HepG2 (cell line): ENCODE data around the gene INO80B. TPM values are rescaled to one million over a fixed set of nuclear protein-coding genes. Genes with fewer than 3 reads are reported as not detected.
A peak's percentile ranks its signal among the peaks of the same experiment; 100 is the strongest.

ENCODE experiments used
- CHD2 ChIP-seq: IDR thresholded peaks from 2 replicates; pipeline ENCODE4 v1.6.1; 2011; ENCODE audit warnings: low read depth, low read length, improper control_type of control experiment
- DR1 ChIP-seq: sonication (generic); formaldehyde crosslinking; IDR thresholded peaks from 2 replicates; pipeline ENCODE4 v1.8.0; 2021; ENCODE audit warnings: mild to moderate bottlenecking, missing genetic modification reagents, inconsistent platforms
- HNRNPUL1 ChIP-seq: fragments of 200-400 bp; formaldehyde crosslinking; IDR thresholded peaks from 2 replicates; pipeline ENCODE4 v1.6.1; 2017; ENCODE audit warnings: low read depth, mild to moderate bottlenecking, low read length, moderate library complexity
- MATR3 ChIP-seq: sonication (generic); formaldehyde crosslinking; IDR thresholded peaks from 2 replicates; pipeline ENCODE4 v1.4.0; 2020; ENCODE audit warnings: missing genetic modification reagents
- PCBP1 ChIP-seq: fragments of 200-400 bp; formaldehyde crosslinking; IDR thresholded peaks from 2 replicates; pipeline ENCODE4 v1.6.1; 2017; ENCODE audit warnings: mild to moderate bottlenecking, low read depth, low read length, borderline replicate concordance
- STAT6 ChIP-seq: sonication (generic); formaldehyde crosslinking; IDR thresholded peaks from 2 replicates; pipeline ENCODE4 v1.4.0; 2020; ENCODE audit warnings: missing genetic modification reagents, mild to moderate bottlenecking, borderline replicate concordance
- TAF1 ChIP-seq: sonication (generic); formaldehyde crosslinking; IDR thresholded peaks from 2 replicates; pipeline ENCODE4 v1.4.0; 2020; ENCODE audit warnings: missing genetic modification reagents
- TAF15 ChIP-seq: fragments of 200-400 bp; formaldehyde crosslinking; IDR thresholded peaks from one replicate; pipeline ENCODE4 v1.6.1; 2018; ENCODE audit warnings: mild to moderate bottlenecking, low read depth, low read length; ENCODE audit not compliant: poor library complexity, severe bottlenecking
- ZFAT ChIP-seq: sonication (generic); formaldehyde crosslinking; conservative IDR thresholded peaks from 2 replicates; pipeline ENCODE4 v1.8.1; 2023; ENCODE audit warnings: missing genetic modification reagents, inconsistent platforms
- ZNF101 ChIP-seq: sonication (generic); formaldehyde crosslinking; IDR thresholded peaks from 2 replicates; pipeline ENCODE4 v1.4.0; 2020; ENCODE audit warnings: mild to moderate bottlenecking, low read depth, missing genetic modification reagents, borderline replicate concordance
- ZNF609 ChIP-seq: sonication (generic); formaldehyde crosslinking; IDR thresholded peaks from 2 replicates; pipeline ENCODE4 v1.4.0; 2020; ENCODE audit warnings: mild to moderate bottlenecking, missing genetic modification reagents, borderline replicate concordance
- ZNF761 ChIP-seq: sonication (generic); formaldehyde crosslinking; conservative IDR thresholded peaks from 2 replicates; pipeline ENCODE4 v1.4.0; 2020; ENCODE audit warnings: mild to moderate bottlenecking, missing genetic modification reagents
- ZNF766 ChIP-seq: sonication (generic); formaldehyde crosslinking; IDR thresholded peaks from 2 replicates; pipeline ENCODE4 v1.5.0; 2020; ENCODE audit warnings: missing genetic modification reagents, borderline replicate concordance
- ZNF782 ChIP-seq: sonication (generic); formaldehyde crosslinking; IDR thresholded peaks from 2 replicates; pipeline ENCODE4 v1.4.0; 2020; ENCODE audit warnings: missing genetic modification reagents, mild to moderate bottlenecking, borderline replicate concordance
- ZNF878 ChIP-seq: sonication (generic); formaldehyde crosslinking; IDR thresholded peaks from 2 replicates; pipeline ENCODE4 v1.8.1; 2023; ENCODE audit warnings: mild to moderate bottlenecking, missing genetic modification reagents, moderate library complexity
- polyA plus RNA-seq, 8 experiments: library from polyadenylated mRNA; depleted of rRNA in 3 of 8; stranded (reverse) in 7 of 8; unstranded in 1 of 8; fragments of >200 nt; fragmentation: Illumina TruSeq in 4 of 8; extraction: Trizol in 4 of 8; gene quantifications; 2 replicates each; pipeline versions ENCODE4 v1.2.1 to v1.2.3, GENCODE V29; 2011 to 2016; ENCODE audit warnings: low read depth in 4 of 8, missing spikeins in 1 of 8, mixed read lengths in 1 of 8; ENCODE audit not compliant: insufficient read depth in 1 of 8
- total RNA-seq, 5 experiments: library from RNA; depleted of rRNA; stranded (reverse); fragments of >200 nt; fragmentation: Illumina TruSeq; extraction: Trizol; gene quantifications; 2 replicates each; pipeline ENCODE4 v1.2.3, GENCODE V29; 2016; ENCODE audit warnings: low read depth in 1 of 5
- TF ChIP-seq, protein P1 (sequence below): IDR thresholded peaks from 2 replicates; pipeline ENCODE4 v1.4.0; 2020; ENCODE audit warnings: mild to moderate bottlenecking, missing genetic modification reagents

INO80B gene
- total and polyA plus RNA-seq, 2 of the 13 experiments (the other 11 are each of a cell fraction or from before 2014, with no cell fraction given) = 6.2 to 14.5 TPM

GRCh38 chr2:74440378-74441169 is 14.3 kb upstream of the INO80B start (continued):
- TF ChIP-seq HNRNPUL1 (no peak), CHD2 (no peak), ZNF101 (peak; percentile 53; the same call in 1 of the 2 replicates), ZNF878 (CRISPR knock-in tag) (0 out of 2 replicates have a peak, but pooled peaks have one; percentile 66), TAF15 (peak; percentile 98), ZNF766 (CRISPR knock-in tag) (peak; percentile 53; the same call in 1 of the 2 replicates), STAT6 (CRISPR knock-in tag) (no peak), ZFAT (CRISPR knock-in tag) (no peak), ZNF609 (CRISPR knock-in tag) (peak; percentile 83), ZNF782 (CRISPR knock-in tag) (peak; percentile 40; the same call in 1 of the 2 replicates), PCBP1 (peak; percentile 42; the same call in 1 of the 2 replicates), TAF1 (peak; percentile 82), ZNF761 (CRISPR knock-in tag) (peak; percentile 94; the same call in 1 of the 2 replicates), MATR3 (CRISPR knock-in tag) (no peak), DR1 (CRISPR knock-in tag) (peak; percentile 96)
- TF ChIP-seq, protein P1, sequence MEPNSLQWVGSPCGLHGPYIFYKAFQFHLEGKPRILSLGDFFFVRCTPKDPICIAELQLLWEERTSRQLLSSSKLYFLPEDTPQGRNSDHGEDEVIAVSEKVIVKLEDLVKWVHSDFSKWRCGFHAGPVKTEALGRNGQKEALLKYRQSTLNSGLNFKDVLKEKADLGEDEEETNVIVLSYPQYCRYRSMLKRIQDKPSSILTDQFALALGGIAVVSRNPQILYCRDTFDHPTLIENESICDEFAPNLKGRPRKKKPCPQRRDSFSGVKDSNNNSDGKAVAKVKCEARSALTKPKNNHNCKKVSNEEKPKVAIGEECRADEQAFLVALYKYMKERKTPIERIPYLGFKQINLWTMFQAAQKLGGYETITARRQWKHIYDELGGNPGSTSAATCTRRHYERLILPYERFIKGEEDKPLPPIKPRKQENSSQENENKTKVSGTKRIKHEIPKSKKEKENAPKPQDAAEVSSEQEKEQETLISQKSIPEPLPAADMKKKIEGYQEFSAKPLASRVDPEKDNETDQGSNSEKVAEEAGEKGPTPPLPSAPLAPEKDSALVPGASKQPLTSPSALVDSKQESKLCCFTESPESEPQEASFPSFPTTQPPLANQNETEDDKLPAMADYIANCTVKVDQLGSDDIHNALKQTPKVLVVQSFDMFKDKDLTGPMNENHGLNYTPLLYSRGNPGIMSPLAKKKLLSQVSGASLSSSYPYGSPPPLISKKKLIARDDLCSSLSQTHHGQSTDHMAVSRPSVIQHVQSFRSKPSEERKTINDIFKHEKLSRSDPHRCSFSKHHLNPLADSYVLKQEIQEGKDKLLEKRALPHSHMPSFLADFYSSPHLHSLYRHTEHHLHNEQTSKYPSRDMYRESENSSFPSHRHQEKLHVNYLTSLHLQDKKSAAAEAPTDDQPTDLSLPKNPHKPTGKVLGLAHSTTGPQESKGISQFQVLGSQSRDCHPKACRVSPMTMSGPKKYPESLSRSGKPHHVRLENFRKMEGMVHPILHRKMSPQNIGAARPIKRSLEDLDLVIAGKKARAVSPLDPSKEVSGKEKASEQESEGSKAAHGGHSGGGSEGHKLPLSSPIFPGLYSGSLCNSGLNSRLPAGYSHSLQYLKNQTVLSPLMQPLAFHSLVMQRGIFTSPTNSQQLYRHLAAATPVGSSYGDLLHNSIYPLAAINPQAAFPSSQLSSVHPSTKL (CRISPR knock-in tag) = peak; percentile 83
